GM12801 (cell line): ENCODE results near the gene DDC.

Experiments used
- CTCF ChIP-seq: IDR thresholded peaks from one replicate; pipeline ENCODE4 v1.5.1; 2011; ENCODE audit warnings: control low read depth; ENCODE audit not compliant: insufficient read length; ENCODE audit errors: extremely low read depth

The DDC gene

GRCh38 chr7:50446542-50446960 is 118.7 kb downstream of the DDC start:
- no peak for TF ChIP-seq CTCF

- no peak for TF ChIP-seq CTCF
These were observed 128.9 kb downstream of the DDC start for GRCh38 chr7:50436133-50436806.

- no peak for TF ChIP-seq CTCF
These were observed 133.4 kb downstream of the DDC start for GRCh38 chr7:50431722-50432305.

GRCh38 chr7:50431316-50431715 is 133.9 kb downstream of the DDC start:
- TF ChIP-seq CTCF: no peak

- TF ChIP-seq CTCF: no peak
These were observed 136.3 kb downstream of the DDC start for GRCh38 chr7:50428911-50429310.

GRCh38 chr7:50427518-50427917 is 137.7 kb downstream of the DDC start:
- TF ChIP-seq CTCF: no peak

- TF ChIP-seq CTCF: no peak
These were observed 138.7 kb downstream of the DDC start for GRCh38 chr7:50426280-50427045.
